ENCODE measurements around the gene FOCAD.

Gene FOCAD

DNA sequence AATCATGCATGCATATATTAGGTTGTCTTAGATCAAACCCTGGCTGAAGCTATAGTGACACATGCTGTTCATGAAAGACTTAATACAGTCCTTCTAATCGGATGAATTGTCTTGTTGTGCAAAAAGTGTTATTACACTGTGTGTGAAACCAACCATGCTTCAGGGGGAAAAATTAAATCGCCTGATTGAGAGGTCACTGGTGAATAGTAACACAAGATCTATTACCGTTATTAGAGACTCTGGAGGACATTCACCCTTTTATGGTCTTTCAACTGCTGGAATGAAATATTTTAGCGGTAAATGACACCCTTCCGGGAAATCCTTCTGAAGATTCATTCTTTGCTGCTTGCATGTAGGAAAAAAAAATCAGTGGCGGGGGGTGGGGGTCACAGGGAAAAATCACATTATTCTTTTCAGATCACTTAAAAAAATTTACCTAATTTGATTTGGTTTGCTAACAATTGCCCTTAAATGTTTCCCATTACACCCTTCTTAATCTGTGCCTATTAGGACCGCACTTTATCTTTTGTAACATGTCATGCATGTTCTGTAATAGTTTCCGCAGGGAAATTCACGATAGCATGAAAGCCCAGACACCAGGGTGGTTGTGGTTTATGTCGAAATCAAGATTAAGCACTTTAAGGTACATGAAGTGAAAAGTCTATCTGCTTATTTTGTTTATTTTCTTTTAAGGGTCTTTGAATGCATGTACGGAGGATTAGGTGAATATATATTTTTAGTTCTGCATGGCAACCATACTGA is 120.6 kb downstream of the FOCAD start:
- no peak for DNase-seq (ENCODE audit: low spot score)

DNA sequence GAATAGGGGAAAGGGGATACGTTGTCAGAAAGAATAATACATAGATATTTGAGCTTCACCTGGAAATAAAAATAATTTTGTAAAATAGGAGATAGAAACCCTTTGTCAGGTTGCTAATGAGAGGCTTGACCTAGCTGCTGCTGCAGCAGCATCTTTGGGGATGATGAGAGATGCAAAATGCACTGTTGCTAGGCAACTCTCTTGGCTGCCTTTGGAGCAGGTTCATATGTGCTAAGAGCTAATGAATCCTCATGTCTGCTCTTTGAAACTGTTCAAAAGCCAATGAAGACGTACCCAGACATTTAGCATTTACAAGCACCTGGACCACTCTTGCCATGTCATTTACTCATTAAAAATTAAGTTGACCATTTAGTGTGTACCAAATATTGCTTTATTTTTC is 121.7 kb downstream of the FOCAD start:
- DNase-seq (ENCODE audit: low spot score), result no peak

DNA sequence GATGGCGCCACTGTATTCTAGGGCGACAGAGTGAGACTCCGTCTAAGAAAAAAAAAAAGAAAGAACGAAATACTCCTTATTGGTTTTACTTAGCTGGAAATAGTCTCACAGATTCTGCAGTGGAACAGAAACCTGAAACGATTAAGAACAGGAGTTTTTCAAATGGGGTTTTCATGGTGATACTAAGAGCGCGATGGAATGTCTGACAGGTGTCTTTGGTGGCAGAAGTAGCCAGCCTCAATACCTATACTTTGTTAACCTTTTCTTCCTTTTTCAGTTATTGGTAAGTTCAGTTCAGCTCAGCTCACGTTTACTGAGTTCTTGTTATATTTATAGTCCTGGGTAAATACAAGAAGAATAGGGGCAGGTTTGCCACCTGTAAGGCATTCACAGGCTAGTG is 123.9 kb downstream of the FOCAD start:
- no peak for DNase-seq (ENCODE audit: low spot score)

DNA sequence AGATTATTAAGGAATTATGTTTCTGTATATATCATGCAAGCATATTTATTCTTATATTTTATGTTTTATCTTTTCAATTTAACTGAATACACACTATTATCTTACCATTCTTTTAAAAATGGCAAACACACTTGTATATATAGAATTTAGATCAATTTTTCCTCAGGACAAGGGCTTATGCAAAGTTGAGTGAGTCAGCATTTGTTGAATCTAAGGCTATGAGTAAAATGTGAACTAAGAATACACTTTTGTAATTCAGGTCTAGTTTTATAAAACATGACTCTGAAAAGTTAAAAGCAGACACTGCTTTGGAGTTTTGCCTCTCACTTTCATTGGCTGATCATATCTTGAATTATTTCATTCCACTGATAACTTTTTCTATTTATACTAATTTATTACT is 127.8 kb downstream of the FOCAD start:
- DNase-seq (ENCODE audit: low spot score), result peak; percentile 1

DNA sequence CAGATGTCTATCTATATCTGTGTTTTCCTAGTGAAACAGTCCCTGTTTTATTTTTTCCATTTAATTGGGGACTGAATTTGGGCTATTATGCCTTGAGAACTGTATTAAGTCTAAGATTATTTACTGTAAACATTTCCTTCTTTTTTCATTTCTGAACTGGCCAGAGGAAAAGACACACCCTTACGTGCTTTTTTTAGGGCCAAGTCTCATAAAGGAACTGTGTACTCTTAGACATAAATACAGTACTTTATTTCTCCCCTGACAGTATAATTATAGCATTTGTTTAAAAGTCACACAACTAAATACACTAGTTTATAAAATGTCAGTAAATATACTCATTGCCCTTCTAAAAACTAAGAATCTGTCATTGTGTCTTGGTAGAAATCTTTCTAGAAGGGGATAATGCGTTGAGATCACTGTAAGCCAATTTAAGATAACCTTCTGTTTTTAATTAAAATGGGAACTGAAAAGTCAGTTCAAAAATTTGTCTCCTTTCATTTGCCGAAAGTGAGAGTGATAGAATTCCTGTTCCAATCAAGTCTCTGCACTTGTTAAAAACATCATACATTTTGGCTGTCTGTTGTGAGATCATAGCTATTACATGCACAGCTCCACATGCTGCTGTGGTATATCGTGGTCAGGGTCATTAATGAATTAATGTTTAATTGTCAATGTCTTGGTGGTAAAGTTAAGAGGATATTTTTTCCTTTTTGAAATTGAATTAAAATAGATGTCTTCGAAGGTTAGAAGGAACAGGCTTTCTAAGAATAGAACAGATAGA is 132.1 kb downstream of the FOCAD start:
- no peak for DNase-seq (ENCODE audit: low spot score)

DNA sequence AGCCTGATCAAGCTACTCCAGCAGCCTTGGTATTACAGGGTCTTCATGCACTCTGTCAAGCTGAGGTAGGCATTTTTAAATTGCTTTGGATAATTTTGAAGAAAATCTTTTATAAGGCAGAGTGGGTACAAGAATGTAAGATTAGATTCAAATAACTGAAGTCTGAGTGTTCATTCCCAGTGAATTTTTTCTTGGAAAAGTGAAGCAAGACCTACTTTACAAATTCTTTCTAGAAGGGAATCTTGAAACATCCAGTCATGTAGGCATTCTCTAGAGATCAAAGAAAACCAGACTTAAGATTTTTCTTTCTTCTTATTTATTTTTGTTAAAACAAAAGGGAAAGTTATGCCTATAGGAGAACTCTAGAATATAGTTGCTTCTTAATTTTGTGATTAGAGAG is 139.0 kb downstream of the FOCAD start:
- no peak for DNase-seq (ENCODE audit: low spot score)

DNA sequence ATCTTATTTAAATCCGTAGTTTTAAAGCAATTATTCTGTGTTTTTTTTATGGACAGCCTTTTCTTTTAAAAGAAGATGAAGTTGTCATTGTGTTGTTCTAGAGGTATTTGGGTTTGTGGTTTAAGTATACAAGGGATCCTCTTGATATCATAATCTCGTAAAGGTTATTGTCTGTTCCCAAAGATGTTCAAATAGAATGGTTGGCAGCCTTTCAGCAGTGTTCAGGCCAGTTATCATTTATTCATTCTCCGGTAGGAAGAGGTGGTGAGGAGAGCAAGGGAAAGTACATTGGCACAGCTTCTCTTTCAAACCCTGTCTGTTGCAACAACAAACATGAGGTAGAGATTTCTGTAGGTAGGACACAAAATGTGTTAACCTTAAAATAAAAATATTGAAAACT is 147.0 kb downstream of the FOCAD start:
- DNase-seq (ENCODE audit: low spot score), result no peak

DNA sequence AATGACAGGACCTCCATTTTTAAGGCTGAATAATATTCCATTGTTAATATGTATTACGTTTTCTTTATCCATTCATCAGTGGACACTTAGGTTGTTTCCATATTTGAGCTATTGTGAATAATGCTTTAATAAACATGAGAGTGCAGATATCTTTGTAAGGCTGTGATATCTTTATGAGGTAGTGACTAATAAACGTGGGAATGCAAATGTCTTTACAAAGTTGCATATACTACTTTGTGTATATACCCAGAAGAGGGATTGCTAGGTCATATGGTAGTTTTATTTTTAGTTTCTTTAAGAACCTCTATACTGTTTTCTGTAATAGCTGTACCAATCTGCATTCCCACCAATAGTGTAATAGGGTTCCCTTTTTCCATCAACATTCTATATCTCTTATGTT is 148.7 kb downstream of the FOCAD start:
- no peak for DNase-seq (ENCODE audit: low spot score)

DNA sequence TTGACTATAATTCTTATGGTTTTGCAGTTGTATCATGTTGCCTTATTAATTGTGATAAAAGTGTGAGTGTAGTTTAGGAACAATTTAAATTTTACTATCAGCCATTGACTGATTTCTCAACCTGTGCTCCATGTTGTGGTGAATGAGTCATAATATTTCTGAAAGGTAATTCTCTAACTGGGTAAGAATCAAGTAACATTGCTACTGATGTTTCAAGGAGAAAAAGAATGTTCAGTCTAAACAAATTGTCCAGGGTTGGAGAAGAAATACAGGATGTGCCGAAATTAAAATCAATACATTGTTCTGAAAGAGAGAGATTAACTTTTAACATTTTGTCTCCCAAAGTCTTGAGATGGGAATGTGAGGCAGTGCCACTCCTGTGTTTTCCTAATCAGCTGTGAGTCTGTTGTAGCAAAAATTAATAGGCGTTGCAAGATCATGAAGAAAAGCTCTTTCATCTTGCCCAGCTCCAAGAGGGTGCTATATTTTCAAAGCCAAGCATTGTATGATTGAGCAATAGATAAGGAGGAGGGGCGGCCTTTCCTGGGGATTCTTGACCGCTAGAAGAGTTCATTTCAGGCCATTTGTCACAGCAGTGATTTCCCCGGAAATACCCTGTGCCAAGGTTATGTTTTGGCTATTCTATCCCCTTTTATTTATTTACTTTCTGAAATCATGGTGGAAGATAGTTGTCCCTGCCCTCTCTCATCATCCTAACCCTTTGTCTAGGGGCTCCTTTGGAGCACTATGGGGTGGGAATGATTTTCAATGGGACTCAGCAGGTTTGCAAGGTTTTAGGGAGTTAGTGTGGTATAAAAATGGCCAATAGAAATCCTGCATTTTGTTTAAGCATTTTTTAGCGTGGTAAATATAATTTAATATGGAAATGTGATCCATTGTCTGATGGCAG is 151.6 kb downstream of the FOCAD start:
- no peak for DNase-seq (ENCODE audit: low spot score)

DNA sequence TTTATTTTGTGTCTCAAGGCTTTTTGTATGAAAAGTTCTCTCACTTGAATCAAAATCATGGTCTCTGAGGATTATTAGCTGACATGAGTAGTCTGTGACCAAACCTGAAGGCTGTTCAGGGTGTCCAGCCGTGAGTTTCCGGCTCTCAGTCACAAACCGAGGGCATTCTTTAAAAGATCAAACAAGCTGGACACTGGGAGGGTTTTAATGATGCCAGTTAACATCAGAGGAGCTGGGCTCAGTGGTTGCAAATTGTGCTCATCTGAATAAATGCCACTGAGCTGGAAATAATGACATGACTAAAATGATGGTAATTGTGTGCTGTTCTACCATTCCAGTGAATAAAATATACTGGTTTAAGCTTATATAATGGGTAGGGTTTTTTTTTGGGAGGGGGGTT is 153.1 kb downstream of the FOCAD start:
- no peak for DNase-seq (ENCODE audit: low spot score)

DNA sequence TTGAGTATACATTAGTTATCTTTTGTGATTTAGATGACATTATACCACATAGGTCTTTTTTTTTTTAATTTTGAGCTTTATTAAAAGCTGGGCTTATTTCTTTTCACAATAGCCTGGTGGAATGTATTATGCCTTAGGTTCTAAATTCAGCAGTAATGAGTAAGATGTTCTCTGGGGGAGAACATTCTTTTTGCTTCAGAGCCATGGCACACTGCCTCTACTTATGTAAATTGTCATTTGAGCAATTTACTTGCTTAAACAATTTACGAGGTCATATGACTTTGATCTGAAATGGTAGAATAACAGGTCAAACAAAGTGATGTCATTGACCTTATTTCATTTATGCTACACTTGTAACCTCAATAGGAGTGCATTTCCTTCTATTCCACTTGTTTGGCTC is 154.2 kb downstream of the FOCAD start:
- DNase-seq (ENCODE audit: low spot score), result no peak

DNA sequence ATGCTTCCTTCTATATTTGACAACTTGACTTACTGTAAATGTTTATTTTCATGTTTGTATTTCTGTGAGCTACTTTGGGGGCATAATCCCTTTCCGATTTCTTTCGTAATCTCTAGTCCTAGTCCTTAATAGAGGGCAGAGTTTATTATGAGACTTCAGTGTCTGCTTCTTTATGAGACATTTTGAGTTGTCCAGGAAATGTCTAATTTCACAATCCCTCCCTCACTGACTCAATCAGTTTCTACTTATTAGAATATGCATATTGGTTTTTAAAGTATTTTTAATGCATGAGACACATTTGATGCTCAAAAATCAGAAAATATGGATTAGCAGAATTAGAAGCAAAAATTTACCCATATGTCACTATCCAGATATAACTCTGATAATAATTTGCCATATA is 160.9 kb downstream of the FOCAD start:
- DNase-seq (ENCODE audit: low spot score), result no peak

DNA sequence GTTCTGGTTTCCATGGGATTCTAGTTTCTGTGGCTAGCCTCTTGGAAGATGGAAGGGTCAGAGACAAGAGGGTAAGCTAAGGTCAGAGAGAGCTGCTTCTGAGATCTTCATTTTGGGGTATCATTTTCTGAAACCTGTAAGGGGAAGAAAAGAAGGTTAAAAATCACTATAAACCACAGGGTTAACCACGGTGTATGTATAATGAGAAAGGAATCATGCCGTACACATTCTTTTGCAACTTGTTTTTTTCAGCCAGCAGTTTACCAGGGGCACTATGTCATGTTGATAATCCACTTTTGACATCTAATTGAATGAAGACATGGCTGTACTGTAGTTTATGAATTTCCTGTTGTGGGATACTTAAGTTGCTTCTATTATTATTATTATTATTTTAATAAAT is 164.4 kb downstream of the FOCAD start:
- no peak for DNase-seq (ENCODE audit: low spot score)

DNA sequence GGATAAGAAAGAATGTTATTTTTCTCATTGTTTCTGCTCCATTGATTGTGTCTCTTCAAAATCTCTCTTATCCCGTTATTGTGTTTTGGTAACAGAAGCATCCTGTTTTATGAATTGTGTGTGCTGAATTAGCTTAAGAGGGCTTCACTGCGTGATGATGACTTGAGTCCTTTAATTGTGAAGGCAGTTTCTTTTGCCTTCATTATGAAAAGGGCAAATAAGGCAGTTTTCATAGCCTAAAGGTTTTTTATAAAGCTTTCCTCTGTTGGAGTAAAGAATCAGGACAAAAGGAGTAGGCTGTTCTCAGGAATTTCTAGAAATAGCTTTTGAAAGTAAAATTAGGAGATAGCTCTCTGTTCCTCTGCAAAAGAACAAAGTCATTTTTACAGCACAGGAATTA is 169.8 kb downstream of the FOCAD start:
- no peak for DNase-seq (ENCODE audit: low spot score)

DNA sequence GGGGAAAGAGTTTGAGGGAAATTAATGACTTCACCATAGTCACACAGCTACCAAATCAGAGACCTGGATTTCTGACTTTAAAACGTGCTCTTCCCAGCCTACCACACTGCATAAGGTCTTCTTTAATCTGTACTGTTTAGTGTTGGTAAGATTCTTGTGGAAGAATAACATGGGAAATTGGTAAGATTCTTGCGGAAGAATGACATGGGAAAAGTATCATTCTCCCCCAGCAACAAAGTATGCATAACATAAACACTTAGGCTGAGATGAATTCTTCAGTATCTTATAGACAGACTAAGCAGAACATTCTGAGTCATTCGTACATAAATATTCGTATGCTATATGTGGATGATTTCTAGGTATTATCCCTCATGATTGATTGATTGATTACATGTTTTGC is 170.4 kb downstream of the FOCAD start:
- DNase-seq (ENCODE audit: low spot score), result peak; percentile 17

DNA sequence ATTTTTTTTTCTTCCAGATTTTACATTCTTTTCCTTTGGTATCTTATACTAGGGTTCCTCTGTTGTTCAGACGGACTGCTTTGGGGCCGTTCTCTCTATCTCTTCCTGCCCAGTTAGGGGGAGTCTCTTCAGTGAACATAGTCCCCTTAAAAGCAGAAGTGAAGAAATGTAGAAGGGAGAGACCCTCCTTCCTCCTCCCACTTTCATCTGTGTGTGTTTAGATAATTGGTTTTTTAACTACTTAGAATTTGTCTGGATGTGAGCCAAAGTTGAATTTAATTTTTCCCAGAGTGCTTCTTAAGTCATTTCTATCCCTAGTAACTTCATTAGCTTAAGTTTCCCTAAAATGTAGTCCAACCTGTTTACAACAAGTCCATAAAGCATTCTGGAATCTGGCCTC is 179.9 kb downstream of the FOCAD start:
- no peak for DNase-seq (ENCODE audit: low spot score)

DNA sequence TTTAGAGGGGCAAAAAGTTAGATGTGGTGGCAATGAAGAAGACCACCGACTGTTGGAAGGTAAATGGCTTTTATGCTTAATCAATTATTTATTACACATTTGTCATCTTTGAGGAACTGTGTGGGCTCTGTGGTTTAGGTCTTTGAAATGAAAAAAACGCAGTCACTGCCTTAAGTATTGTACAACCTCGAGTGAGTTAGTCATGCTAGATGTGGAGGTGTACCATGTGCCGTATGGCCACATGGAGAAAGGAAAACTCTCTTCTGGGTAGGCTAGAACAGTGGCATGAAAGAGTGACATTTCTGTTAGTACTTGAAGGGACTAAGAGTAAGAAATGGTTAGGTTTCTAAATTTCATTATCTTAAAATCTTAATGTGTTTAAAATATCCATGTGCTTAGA is 181.3 kb downstream of the FOCAD start:
- DNase-seq (ENCODE audit: low spot score), result no peak

DNA sequence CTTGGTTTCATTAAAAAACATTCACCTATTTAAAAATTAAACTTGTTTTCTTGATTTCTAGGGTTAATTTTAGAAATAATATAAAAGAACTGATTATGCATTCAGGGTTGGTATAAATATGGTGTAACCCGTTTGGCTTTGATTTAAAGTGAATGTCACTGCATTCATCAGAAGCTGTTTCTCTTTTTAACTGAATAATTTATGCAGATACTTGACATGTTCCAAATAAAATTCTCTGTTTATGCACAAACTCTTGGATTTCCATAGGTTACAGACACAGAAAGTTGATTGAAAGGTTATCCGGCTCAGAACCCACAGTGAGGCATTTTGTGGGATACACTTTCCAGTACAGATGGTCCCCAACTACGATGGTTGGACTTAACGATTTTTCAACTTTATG is 186.1 kb downstream of the FOCAD start:
- no peak for DNase-seq (ENCODE audit: low spot score)

DNA sequence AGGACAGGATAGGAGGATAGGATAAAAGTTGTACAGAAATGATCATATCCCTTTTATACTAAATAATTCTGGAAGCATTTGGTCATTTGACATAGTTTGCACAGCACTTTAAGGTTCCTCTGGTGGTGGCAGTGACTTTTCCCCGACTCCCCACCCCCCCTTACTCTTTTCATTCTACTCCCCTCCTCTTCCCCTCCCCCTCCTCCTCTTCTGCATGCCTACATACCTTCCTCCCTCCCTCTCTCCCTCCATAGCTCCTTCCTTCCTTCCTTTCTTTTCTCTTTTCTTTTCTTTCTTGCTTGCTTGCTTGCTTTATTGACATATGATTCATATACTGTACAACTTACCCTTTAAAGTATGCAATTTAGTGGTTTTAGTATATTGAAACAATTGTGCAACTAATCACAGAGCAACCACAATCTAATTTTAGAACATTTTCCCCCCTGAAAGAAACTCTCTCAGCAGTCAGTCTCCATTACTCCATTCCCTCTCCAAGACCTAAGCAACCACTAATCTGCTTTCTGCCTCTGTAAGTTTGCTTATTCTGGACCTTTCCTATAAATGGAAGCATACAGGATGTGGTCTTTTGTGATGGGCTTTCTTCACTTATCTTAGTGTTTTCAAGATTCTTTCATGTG is 188.4 kb downstream of the FOCAD start:
- peak; percentile 24 for DNase-seq (ENCODE audit: low spot score)

DNA sequence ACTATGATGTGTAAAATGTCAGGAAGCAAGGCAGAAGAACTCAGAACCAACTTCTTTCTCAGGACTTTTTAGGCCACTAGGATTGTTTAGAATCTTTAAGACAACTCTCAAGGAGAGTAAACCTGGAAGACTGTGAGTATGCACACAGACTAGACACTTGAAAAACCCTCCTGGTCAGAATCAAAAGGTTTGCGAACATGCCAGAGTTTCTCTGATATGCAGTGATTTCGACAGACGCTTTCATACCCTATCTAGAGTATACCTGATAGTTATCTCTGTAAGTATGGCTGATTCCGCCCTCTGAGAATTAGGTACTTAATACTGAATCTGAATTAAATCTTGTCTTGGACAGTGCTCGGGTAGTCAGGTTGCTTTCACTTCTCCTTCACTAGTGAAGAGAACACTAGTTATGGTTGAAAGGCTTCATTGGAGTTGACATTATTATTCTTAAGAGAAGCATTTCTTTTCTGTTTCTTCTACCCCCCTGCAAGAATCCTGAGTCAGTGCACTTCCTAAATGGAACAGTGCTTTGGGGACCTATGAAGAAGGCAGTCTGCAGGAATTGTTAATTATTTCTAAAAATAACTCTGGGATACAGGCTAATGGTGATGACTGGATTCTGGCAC is 189.3 kb downstream of the FOCAD start:
- DNase-seq (ENCODE audit: low spot score), result peak; percentile 2

DNA sequence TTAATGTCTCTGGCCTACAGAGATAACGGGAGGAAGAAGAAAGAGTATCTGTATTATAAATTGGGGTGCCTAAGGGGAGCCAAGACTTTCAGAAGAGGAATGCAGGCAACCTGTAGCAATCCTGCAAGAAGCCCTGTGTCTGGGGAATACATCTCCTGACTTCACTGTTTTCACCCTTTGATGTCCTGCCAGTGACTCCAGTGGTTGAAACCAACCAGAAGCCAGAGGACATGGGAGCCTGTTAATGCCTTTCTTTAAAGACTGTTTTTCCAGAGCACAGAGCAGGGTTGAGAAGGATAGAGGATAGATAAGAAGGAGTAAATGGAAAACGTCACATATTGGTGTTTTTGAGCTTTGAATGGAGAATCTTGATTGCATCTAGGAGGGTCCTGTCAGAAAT is 196.2 kb downstream of the FOCAD start:
- DNase-seq (ENCODE audit: low spot score), result no peak

DNA sequence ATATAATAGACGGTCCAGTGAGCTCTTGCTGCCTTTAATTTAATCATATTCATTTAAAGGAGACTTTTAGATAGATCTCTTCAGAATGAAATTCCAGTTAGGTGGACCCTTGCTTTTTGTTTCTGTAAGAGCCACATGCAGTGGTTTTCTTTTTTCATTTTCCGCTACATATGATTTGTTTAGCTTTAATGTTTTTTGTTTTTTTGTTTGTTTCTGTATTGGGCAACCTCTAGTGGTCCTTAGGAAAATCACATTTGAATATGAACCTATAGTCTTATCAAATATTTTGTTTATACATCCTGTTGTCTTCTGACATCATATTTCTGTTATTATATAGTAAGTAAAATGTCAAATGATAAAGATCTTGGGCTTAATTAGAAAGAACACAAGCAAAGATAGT is 196.6 kb downstream of the FOCAD start:
- no peak for DNase-seq (ENCODE audit: low spot score)
